Esophagus muscularis mucosa (tissue), 3 donors: ENCODE data around the gene ADCY5.

ENCODE experiments used
- EP300 ChIP-seq: sonication (generic); formaldehyde crosslinking; IDR thresholded peaks from one replicate; pipeline ENCODE4 v1.6.1; 2017; ENCODE audit warnings: antibody characterized with exemption
- TF ChIP-seq, protein P1 (sequence below), 3 experiments: fragments of 200-600 bp in 2 of 3; fragments of 450-650 bp in 1 of 3; sonication (generic) in 2 of 3; IDR thresholded peaks; one replicate each; pipeline ENCODE4 v1.5.1; 2017 to 2019; ENCODE audit warnings: antibody characterized with exemption in 3 of 3, mild to moderate bottlenecking in 2 of 3, moderate library complexity in 1 of 3

GRCh38 chr3:123318374-123318773 is 130.5 kb downstream of the ADCY5 start:
- TF ChIP-seq, protein P1, sequence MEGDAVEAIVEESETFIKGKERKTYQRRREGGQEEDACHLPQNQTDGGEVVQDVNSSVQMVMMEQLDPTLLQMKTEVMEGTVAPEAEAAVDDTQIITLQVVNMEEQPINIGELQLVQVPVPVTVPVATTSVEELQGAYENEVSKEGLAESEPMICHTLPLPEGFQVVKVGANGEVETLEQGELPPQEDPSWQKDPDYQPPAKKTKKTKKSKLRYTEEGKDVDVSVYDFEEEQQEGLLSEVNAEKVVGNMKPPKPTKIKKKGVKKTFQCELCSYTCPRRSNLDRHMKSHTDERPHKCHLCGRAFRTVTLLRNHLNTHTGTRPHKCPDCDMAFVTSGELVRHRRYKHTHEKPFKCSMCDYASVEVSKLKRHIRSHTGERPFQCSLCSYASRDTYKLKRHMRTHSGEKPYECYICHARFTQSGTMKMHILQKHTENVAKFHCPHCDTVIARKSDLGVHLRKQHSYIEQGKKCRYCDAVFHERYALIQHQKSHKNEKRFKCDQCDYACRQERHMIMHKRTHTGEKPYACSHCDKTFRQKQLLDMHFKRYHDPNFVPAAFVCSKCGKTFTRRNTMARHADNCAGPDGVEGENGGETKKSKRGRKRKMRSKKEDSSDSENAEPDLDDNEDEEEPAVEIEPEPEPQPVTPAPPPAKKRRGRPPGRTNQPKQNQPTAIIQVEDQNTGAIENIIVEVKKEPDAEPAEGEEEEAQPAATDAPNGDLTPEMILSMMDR (IDR thresholded peaks at IDR 0.05) = no peak
- no peak for TF ChIP-seq EP300
